Aorta (tissue), 5 donors: ENCODE results near the gene SLC25A24. TPM values are rescaled to one million over a fixed set of nuclear protein-coding genes. Genes with fewer than 3 reads are reported as not detected.
"Not testable (repeated sequence)": the region's sequence is repeated elsewhere in the genome, so short reads cannot be mapped to it uniquely, and the experiment has no call there.

ENCODE experiments used
- ATAC-seq: fragments of 200-7000 bp; cut with Tn5 transposase; one replicate; pipeline ENCODE4 v1.9.1; 2022; ENCODE audit warnings: moderate library complexity; ENCODE audit not compliant: low FRiP score
- DNase-seq, 2 donors: peaks; one replicate each; pipeline ENCODE4 v3.0.0-alpha.2; 2020
- H3K27ac ChIP-seq, 2 donors: one replicate each; pipeline ENCODE4 v1.5.1; 2013; ENCODE audit warnings: low read length in 2 of 2, mild to moderate bottlenecking in 2 of 2, moderate library complexity in 2 of 2, control low read depth in 1 of 2, inconsistent platforms in 1 of 2, low read depth in 1 of 2
- H3K27me3 ChIP-seq, 2 donors: one replicate each; pipeline ENCODE4 v1.6.1; 2013; ENCODE audit warnings: control low read depth in 1 of 2, low read length in 1 of 2, mild to moderate bottlenecking in 1 of 2, moderate library complexity in 1 of 2; ENCODE audit not compliant: insufficient read depth in 2 of 2, control insufficient read depth in 1 of 2
- H3K36me3 ChIP-seq, 2 donors: one replicate each; pipeline ENCODE4 v1.6.1; 2013; ENCODE audit warnings: control low read depth in 1 of 2, low read length in 1 of 2, mild to moderate bottlenecking in 1 of 2; ENCODE audit not compliant: insufficient read depth in 2 of 2, control insufficient read depth in 1 of 2
- H3K4me1 ChIP-seq, 2 donors: one replicate each; pipeline ENCODE4 v1.6.1; 2013; ENCODE audit warnings: low read length in 2 of 2, control low read depth in 1 of 2, mild to moderate bottlenecking in 1 of 2, moderate library complexity in 1 of 2; ENCODE audit not compliant: insufficient read depth in 2 of 2, control insufficient read depth in 1 of 2
- H3K4me3 ChIP-seq, 2 donors: one replicate each; pipeline ENCODE4 v1.5.1; 2013; ENCODE audit warnings: low read length in 2 of 2, control low read depth in 1 of 2, mild to moderate bottlenecking in 1 of 2
- H3K9me3 ChIP-seq: one replicate; pipeline ENCODE4 v1.6.1; 2013; ENCODE audit warnings: mild to moderate bottlenecking, low read length; ENCODE audit not compliant: control insufficient read depth
- WGBS, 2 donors: extraction: QIAGEN DNeasy Blood & Tissue Kit; methylation state at CpG; one replicate each; pipeline ENCODE4 v1.1.7; 2013; 5-methylcytosine and 5-hydroxymethylcytosine counted together
- intact Hi-C, 2 donors: fragments of 100-400 bp; cut with DNase I; formaldehyde crosslinking; loops; one replicate each; pipeline versions ENCODE4 v1.14.2 to v1.15.0; 2022
- polyA plus RNA-seq, 2 donors: library from polyadenylated mRNA; stranded (reverse); fragments of 200-250 nt; gene quantifications; one replicate each; pipeline ENCODE4 v1.2.3, GENCODE V29; 2013
- total RNA-seq, 2 donors: library from RNA; stranded (reverse); fragmentation: NEBNext Ultra II Directional; extraction: Animal tissue kit (Norgen Biotek cat#: 25700); gene quantifications; one replicate each; pipeline ENCODE4 v1.2.1, GENCODE V29; 2021
- donor health status: healthy with polysubstance abuse.
- donor health status: Bipolar disorder and iron deficiency.
- donor health status: DM: no; HTN: no; CAD: no.
- donor health status: DM: no; HTN: no; CAD: no.
- donor health status: DM: yes; HTN: yes; CAD: no.

Gene SLC25A24
- total and polyA plus RNA-seq, 4 donors: 15.0 to 28.1 (median 22.9) TPM

- Histone ChIP-seq H3K9me3 (no peaks in the 10 kb centered on the region), H3K4me3 (no peak overlapping the region), H3K27ac (peak overlapping the region in 1 of 2 donors; percentile 45), H3K4me1 (no peaks in the 10 kb centered on the region), H3K27me3 (no peaks in the 10 kb centered on the region), H3K36me3 (peaks cover 2 to 5% of the 10 kb centered on the region in 2 donors)
- 25 to 26% methylated on average over 3 of the region's 3 CpGs for WGBS, 2 donors
- no peak for DNase-seq
- no peak for ATAC-seq
- intact Hi-C loops: no loop called here
Measured at GRCh38 chr1:108149796-108150467, 50.2 kb downstream of the SLC25A24 start.

GRCh38 chr1:108144569-108144968 lies 55.6 kb downstream of the SLC25A24 start:
- intact Hi-C loops: loop anchor here in 1 of 2 donors (5.0 kb wide), 1 partner anchor 58 kb away; the partner anchor contains the start of gene SLC25A24
- H3K9me3 ChIP-seq, DNase-seq, H3K4me1 ChIP-seq, H3K4me3 ChIP-seq, H3K27me3 ChIP-seq, H3K27ac ChIP-seq, H3K36me3 ChIP-seq, ATAC-seq: not testable (repeated sequence)
- 97 to 99% methylated on average over 1 of the region's 1 CpG for WGBS, 2 donors

GRCh38 chr1:108142773-108143394 lies 57.3 kb downstream of the SLC25A24 start:
- no peak for DNase-seq
- H3K27me3 ChIP-seq: no peaks in the 10 kb centered on the region
- H3K27ac ChIP-seq: no peak overlapping the region
- H3K4me3 ChIP-seq: no peak overlapping the region
- ATAC-seq: no peak
- intact Hi-C loops: loop anchor here in 1 of 2 donors (5.0 kb wide), 1 partner anchor 59 kb away; the partner anchor contains the start of gene SLC25A24
- 78 to 79% methylated on average over 6 of the region's 6 CpGs for WGBS, 2 donors
- H3K36me3 ChIP-seq: peaks cover 0 to 3% of the 10 kb centered on the region in 2 donors
- H3K4me1 ChIP-seq: peaks cover 0 to 5% of the 10 kb centered on the region in 2 donors
- no peaks in the 10 kb centered on the region for H3K9me3 ChIP-seq

- H3K4me3 ChIP-seq: no peak overlapping the region
- intact Hi-C loops: loop anchor here in 1 of 2 donors (5.0 kb wide), 1 partner anchor 60 kb away; the partner anchor contains the start of gene SLC25A24
- H3K27ac ChIP-seq: no peak overlapping the region
Measured at GRCh38 chr1:108142258-108142657, 57.9 kb downstream of the SLC25A24 start.

GRCh38 chr1:108141621-108142020 lies 58.5 kb downstream of the SLC25A24 start:
- no peak overlapping the region for H3K4me3 ChIP-seq

More at GRCh38 chr1:108142258-108142657, 57.9 kb downstream of the SLC25A24 start:
- Histone ChIP-seq H3K36me3 (peaks cover 0 to 5% of the 10 kb centered on the region in 2 donors), H3K27me3 (no peaks in the 10 kb centered on the region), H3K4me1 (peaks cover 0 to 6% of the 10 kb centered on the region in 2 donors), H3K9me3 (no peaks in the 10 kb centered on the region)
- DNase-seq: no peak
- 98% methylated on average over 4 of the region's 4 CpGs for WGBS, 2 donors
- no peak for ATAC-seq

GRCh38 chr1:108140936-108141335 lies 59.2 kb downstream of the SLC25A24 start:
- Histone ChIP-seq H3K4me3 (no peak overlapping the region), H3K27me3 (no peaks in the 10 kb centered on the region), H3K4me1 (peaks cover 0 to 6% of the 10 kb centered on the region in 2 donors), H3K27ac (no peak overlapping the region), H3K36me3 (peaks cover 0 to 5% of the 10 kb centered on the region in 2 donors), H3K9me3 (no peaks in the 10 kb centered on the region)
- ATAC-seq (no peak), DNase-seq (no peak)
- WGBS, 2 donors: 97 to 100% methylated on average over 1 of the region's 1 CpG
- intact Hi-C loops: loop anchor here in 1 of 2 donors (5.0 kb wide), 1 partner anchor 61 kb away; the partner anchor contains the start of gene SLC25A24

More at GRCh38 chr1:108141621-108142020, 58.5 kb downstream of the SLC25A24 start:
- H3K27me3 ChIP-seq: no peaks in the 10 kb centered on the region
- peaks cover 0 to 6% of the 10 kb centered on the region in 2 donors for H3K4me1 ChIP-seq
- WGBS, 2 donors: 84 to 86% methylated on average over 3 of the region's 3 CpGs
- H3K27ac ChIP-seq: no peak overlapping the region
- DNase-seq: no peak
- ATAC-seq: no peak
- H3K9me3 ChIP-seq: no peaks in the 10 kb centered on the region
- intact Hi-C loops: loop anchor here in 1 of 2 donors (5.0 kb wide), 1 partner anchor 61 kb away; the partner anchor contains the start of gene SLC25A24
- H3K36me3 ChIP-seq: peaks cover 0 to 5% of the 10 kb centered on the region in 2 donors

- intact Hi-C loops: loop anchor here in 1 of 2 donors (5.0 kb wide), 1 partner anchor 62 kb away; the partner anchor contains the start of gene SLC25A24
- H3K36me3 ChIP-seq: peaks cover 0 to 5% of the 10 kb centered on the region in 2 donors
- H3K9me3 ChIP-seq: no peaks in the 10 kb centered on the region
- H3K27ac ChIP-seq: no peak overlapping the region
- no peak for DNase-seq
- no peak overlapping the region for H3K4me3 ChIP-seq
- 87 to 88% methylated on average over 1 of the region's 1 CpG for WGBS, 2 donors
- H3K4me1 ChIP-seq: peaks cover 0 to 6% of the 10 kb centered on the region in 2 donors
- ATAC-seq: no peak
- H3K27me3 ChIP-seq: no peaks in the 10 kb centered on the region
Measured at GRCh38 chr1:108140177-108140576, 60.0 kb downstream of the SLC25A24 start.

GRCh38 chr1:108139555-108139954 lies 60.6 kb downstream of the SLC25A24 start:
- H3K9me3 ChIP-seq, H3K27me3 ChIP-seq, H3K27ac ChIP-seq, DNase-seq, ATAC-seq, H3K36me3 ChIP-seq, intact Hi-C loops, H3K4me3 ChIP-seq, H3K4me1 ChIP-seq: not testable (repeated sequence)
- WGBS, 2 donors: 96% methylated on average over 8 of the region's 8 CpGs
